ENCODE measurements around the gene C11orf54.

GRCh38 chr11:93741882-93742226, 382 bp downstream of the C11orf54 start:
- TF ChIP-seq, protein P1, sequence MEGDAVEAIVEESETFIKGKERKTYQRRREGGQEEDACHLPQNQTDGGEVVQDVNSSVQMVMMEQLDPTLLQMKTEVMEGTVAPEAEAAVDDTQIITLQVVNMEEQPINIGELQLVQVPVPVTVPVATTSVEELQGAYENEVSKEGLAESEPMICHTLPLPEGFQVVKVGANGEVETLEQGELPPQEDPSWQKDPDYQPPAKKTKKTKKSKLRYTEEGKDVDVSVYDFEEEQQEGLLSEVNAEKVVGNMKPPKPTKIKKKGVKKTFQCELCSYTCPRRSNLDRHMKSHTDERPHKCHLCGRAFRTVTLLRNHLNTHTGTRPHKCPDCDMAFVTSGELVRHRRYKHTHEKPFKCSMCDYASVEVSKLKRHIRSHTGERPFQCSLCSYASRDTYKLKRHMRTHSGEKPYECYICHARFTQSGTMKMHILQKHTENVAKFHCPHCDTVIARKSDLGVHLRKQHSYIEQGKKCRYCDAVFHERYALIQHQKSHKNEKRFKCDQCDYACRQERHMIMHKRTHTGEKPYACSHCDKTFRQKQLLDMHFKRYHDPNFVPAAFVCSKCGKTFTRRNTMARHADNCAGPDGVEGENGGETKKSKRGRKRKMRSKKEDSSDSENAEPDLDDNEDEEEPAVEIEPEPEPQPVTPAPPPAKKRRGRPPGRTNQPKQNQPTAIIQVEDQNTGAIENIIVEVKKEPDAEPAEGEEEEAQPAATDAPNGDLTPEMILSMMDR (optimal IDR thresholded peaks at IDR 0.05 in 1 of 3, IDR thresholded peaks at IDR 0.05 in 1 of 3, conservative IDR thresholded peaks at IDR 0.05 in 1 of 3; ENCODE audit: extremely low read depth in 1 of 3, insufficient read depth in 2 of 3, low read length in 3 of 3) = no peak
- TF ChIP-seq EZH2 (IDR thresholded peaks at IDR 0.05; ENCODE audit: low read length) = no peak

Data from keratinocyte (primary cell).